GM12892 (cell line): Measurements from ENCODE around the gene FIGNL2.

Experiments
- POLR2A ChIP-seq: IDR thresholded peaks from 2 replicates; pipeline ENCODE4 v1.6.1; 2011; ENCODE audit warnings: low read depth, low read length, control low read depth
- POLR2AphosphoS5 ChIP-seq: IDR thresholded peaks from 2 replicates; pipeline ENCODE4 v1.6.1; 2011; ENCODE audit warnings: low read depth, low read length, control low read depth
- TAF1 ChIP-seq: IDR thresholded peaks from 2 replicates; pipeline ENCODE4 v1.6.1; 2011; ENCODE audit warnings: low read depth, mild to moderate bottlenecking, control low read depth, low read length, borderline replicate concordance

DNA sequence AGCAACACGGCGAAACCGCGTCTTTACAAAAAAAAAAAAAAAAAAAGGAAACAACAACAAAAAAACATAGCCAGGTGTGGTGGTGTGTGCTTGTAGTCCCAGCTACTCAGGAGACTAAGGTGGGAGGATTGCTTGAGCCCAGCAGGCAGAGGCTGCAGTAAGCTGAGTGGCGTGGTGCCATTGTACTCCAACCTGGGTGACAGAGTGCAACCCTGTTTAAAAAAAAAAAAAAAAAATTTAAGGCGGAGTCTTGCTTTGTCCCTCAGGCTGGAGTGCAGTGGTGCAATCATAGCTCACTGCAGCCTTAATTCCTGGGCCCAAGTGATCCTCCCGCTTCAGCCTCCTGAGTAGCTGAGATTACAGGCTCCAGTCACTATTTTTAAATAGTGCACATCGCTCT, 18.2 kb upstream of the FIGNL2 start:
- TF ChIP-seq POLR2AphosphoS5, result no peak
- TF ChIP-seq POLR2A, result no peak
- TF ChIP-seq TAF1, result no peak
